Neural progenitor cell (in vitro differentiated cells): ENCODE results near the gene KDF1. TPM values are rescaled to one million over a fixed set of nuclear protein-coding genes. Genes with fewer than 3 reads are reported as not detected.

Source experiments
- DNase-seq: peaks from one replicate; pipeline ENCODE4 v3.0.0-alpha.2; 2016; ENCODE audit warnings: low spot score
- H2AFZ ChIP-seq: fragments of 200-600 bp; sonication (generic); replicated peaks from 2 replicates; pipeline ENCODE4 v1.6.1; 2016; ENCODE audit warnings: antibody characterized with exemption
- H3F3A ChIP-seq: fragments of 200-600 bp; sonication (generic); 2 replicates; pipeline ENCODE4 v1.6.1; 2016; ENCODE audit warnings: antibody characterized with exemption, low read depth
- H3K27ac ChIP-seq: fragments of 200-600 bp; sonication (generic); 2 replicates; pipeline ENCODE4 v1.5.1; 2016; ENCODE audit warnings: mild to moderate bottlenecking
- H3K27me3 ChIP-seq: fragments of 200-600 bp; sonication (generic); 2 replicates; pipeline ENCODE4 v1.6.1; 2016; ENCODE audit warnings: mild to moderate bottlenecking, moderate library complexity
- H3K36me3 ChIP-seq: fragments of 200-600 bp; sonication (generic); 2 replicates; pipeline ENCODE4 v1.5.1; 2016
- H3K4me1 ChIP-seq: fragments of 200-600 bp; sonication (generic); 2 replicates; pipeline ENCODE4 v1.6.1; 2016; ENCODE audit warnings: mixed run types
- H3K4me2 ChIP-seq: fragments of 200-600 bp; sonication (generic); 2 replicates; pipeline ENCODE4 v1.6.1; 2016
- H3K4me3 ChIP-seq: fragments of 200-600 bp; sonication (generic); 2 replicates; pipeline ENCODE4 v1.5.1; 2016
- H3K79me2 ChIP-seq: fragments of 200-600 bp; sonication (generic); 2 replicates; pipeline ENCODE4 v1.6.1; 2016; ENCODE audit warnings: low read depth
- H3K9ac ChIP-seq: fragments of 200-600 bp; sonication (generic); 2 replicates; pipeline ENCODE4 v1.6.1; 2016
- H3K9me3 ChIP-seq: fragments of 200-600 bp; sonication (generic); 2 replicates; pipeline ENCODE4 v1.5.1; 2016; ENCODE audit warnings: low read depth
- H4K20me1 ChIP-seq: fragments of 200-600 bp; sonication (generic); 2 replicates; pipeline ENCODE4 v1.6.1; 2016; ENCODE audit warnings: low read depth
- H3K27ac Mint-ChIP-seq: 3 replicates; pipeline ENCODE4 v1.8.0; 2021; ENCODE audit warnings: mixed read lengths
- H3K27me3 Mint-ChIP-seq: 2 replicates; pipeline ENCODE4 v1.8.0; 2022; ENCODE audit warnings: low read depth, mild to moderate bottlenecking, inconsistent platforms, moderate library complexity, mixed read lengths; ENCODE audit not compliant: insufficient read depth
- H3K36me3 Mint-ChIP-seq: 3 replicates; pipeline ENCODE4 v1.8.0; 2021; ENCODE audit warnings: mixed read lengths
- H3K4me1 Mint-ChIP-seq: 3 replicates; pipeline ENCODE4 v1.8.0; 2021; ENCODE audit warnings: mixed read lengths
- H3K4me3 Mint-ChIP-seq: 3 replicates; pipeline ENCODE4 v1.8.0; 2021; ENCODE audit warnings: mild to moderate bottlenecking, moderate library complexity, mixed read lengths
- H3K9me3 Mint-ChIP-seq: 3 replicates; pipeline ENCODE4 v1.8.0; 2020; ENCODE audit warnings: mixed read lengths
- CTCF ChIP-seq: fragments of 200-600 bp; sonication (generic); IDR thresholded peaks from 2 replicates; pipeline ENCODE4 v1.5.1; 2017; ENCODE audit warnings: antibody characterized with exemption, mild to moderate bottlenecking
- EZH2 ChIP-seq: fragments of 200-600 bp; sonication (generic); IDR thresholded peaks from 2 replicates; pipeline ENCODE4 v1.6.1; 2017; ENCODE audit warnings: antibody characterized with exemption, mild to moderate bottlenecking, moderate library complexity
- EZH2phosphoT487 ChIP-seq: fragments of 200-600 bp; sonication (generic); IDR thresholded peaks from 2 replicates; pipeline ENCODE4 v1.6.1; 2017; ENCODE audit warnings: antibody characterized with exemption
- total RNA-seq: library from RNA; depleted of rRNA; stranded (reverse); fragments of >200 nt; gene quantifications from 2 replicates; pipeline ENCODE4 v1.2.3, GENCODE V29; 2015; ENCODE audit warnings: low replicate concordance

The KDF1 gene
- total RNA-seq, 1 donor from 2014 or later = not detected

DNA sequence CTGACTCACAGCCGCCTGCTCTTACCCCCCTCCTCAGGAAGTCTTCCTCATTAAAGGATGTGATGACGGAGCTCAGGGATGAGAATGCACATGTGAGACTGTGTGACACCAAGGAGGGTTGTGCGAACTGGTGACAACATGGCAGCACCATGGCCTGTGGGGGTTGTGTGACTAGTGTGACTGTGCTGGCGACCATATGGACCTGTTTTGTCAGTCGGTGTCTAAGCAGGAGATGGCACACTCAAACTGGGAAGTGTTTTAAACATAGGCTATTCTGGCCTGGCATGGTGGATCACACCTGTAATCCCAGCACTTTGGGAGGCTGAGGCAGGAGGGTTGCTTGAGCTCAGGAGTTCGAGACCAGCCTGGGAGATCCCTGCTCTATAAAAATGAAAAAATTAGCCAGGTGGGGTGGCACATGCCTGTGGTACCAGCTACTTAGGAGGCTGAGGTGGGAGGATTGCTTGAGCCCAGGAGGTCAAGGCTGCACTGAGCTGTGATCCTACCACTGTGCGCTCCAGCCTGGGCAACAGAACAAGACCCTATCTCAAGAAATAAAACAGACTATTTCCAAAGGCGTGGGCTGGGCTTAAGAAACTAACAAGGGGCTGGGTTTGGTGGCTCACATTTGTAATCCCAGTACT lies 40.7 kb upstream of the KDF1 start:
- Histone ChIP-seq H3K4me1 (peaks cover 38% of the 10 kb centered on the region), H3K4me2 (no peak overlapping the region)
- H3K4me3 Mint-ChIP-seq = peak overlapping the region; percentile 23

GRCh38 chr1:27000090-27000816 lies 40.0 kb upstream of the KDF1 start:
- H3K79me2 ChIP-seq = no peaks in the 10 kb centered on the region
- no peak overlapping the region for H3K4me3 ChIP-seq
- TF ChIP-seq EZH2phosphoT487 (no peak), EZH2 (no peak), CTCF (no peak)
- Mint-ChIP-seq H3K36me3 (no peaks in the 10 kb centered on the region), H3K4me1 (peaks cover 82% of the 10 kb centered on the region), H3K27ac (peak overlapping the region; percentile 97), H3K9me3 (no peaks in the 10 kb centered on the region), H3K4me3 (peak overlapping the region; percentile 23), H3K27me3 (peaks cover 25% of the 10 kb centered on the region)
- peaks cover 3% of the 10 kb centered on the region for H4K20me1 ChIP-seq
- H3K27ac ChIP-seq = no peak overlapping the region
- H3K9me3 ChIP-seq = no peaks in the 10 kb centered on the region
- no peak overlapping the region for H3K9ac ChIP-seq
- H2AFZ ChIP-seq = no peak overlapping the region
- peaks cover 33% of the 10 kb centered on the region for H3F3A ChIP-seq
- H3K4me2 ChIP-seq = peak overlapping the region; percentile 33
- H3K4me1 ChIP-seq = peaks cover 38% of the 10 kb centered on the region
- no peaks in the 10 kb centered on the region for H3K36me3 ChIP-seq
- no peak for DNase-seq
- H3K27me3 ChIP-seq = peaks cover 21% of the 10 kb centered on the region

More for the DNA sequence above, 40.7 kb upstream of the KDF1 start:
- H2AFZ ChIP-seq = no peak overlapping the region
- Mint-ChIP-seq H3K9me3 (no peaks in the 10 kb centered on the region), H3K4me1 (peaks cover 77% of the 10 kb centered on the region), H3K27ac (peak overlapping the region; percentile 97), H3K36me3 (no peaks in the 10 kb centered on the region), H3K27me3 (peaks cover 20% of the 10 kb centered on the region)
- H4K20me1 ChIP-seq = peaks cover 3% of the 10 kb centered on the region
- no peak for DNase-seq
- no peak for TF ChIP-seq CTCF
- TF ChIP-seq EZH2 = no peak
- TF ChIP-seq EZH2phosphoT487 = no peak
- H3K27ac ChIP-seq = no peak overlapping the region
- no peak overlapping the region for H3K9ac ChIP-seq
- H3K9me3 ChIP-seq = no peaks in the 10 kb centered on the region
- peaks cover 33% of the 10 kb centered on the region for H3F3A ChIP-seq
- peaks cover 14% of the 10 kb centered on the region for H3K27me3 ChIP-seq
- no peaks in the 10 kb centered on the region for H3K36me3 ChIP-seq
- H3K79me2 ChIP-seq = no peaks in the 10 kb centered on the region
- no peak overlapping the region for H3K4me3 ChIP-seq

DNA sequence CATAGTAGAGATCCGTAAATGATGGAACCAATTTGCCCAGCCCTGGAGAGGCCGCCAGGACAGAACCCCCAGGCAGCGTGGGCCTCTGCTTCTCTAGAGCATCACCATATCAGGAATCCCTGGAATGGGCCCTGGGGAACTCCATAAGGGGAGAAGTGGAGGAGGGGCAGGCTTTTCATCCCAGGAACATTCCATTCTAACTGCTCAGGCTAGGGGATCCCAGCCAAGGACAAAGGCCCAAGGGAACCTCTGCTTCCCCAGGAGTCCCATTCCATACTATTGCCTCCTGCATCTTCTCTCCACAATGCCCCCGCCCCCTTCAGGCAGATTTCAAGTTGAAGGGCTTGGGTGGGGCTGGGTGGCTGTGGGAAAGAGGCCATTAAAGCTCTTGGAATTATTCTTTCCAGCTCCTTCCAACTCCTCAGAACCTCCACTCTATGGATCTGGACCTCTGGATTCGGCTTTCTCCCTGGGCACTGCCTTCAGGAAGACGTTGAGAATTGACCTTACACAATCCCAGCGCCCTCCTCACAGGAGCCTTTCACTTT lies 39.2 kb upstream of the KDF1 start:
- H3K27me3 ChIP-seq = peaks cover 28% of the 10 kb centered on the region
- peaks cover 34% of the 10 kb centered on the region for H3K4me1 ChIP-seq
- Mint-ChIP-seq H3K4me1 (peaks cover 82% of the 10 kb centered on the region), H3K4me3 (no peak overlapping the region), H3K27me3 (peaks cover 26% of the 10 kb centered on the region), H3K27ac (peak overlapping the region; percentile 29), H3K36me3 (no peaks in the 10 kb centered on the region), H3K9me3 (no peaks in the 10 kb centered on the region)
- peaks cover 3% of the 10 kb centered on the region for H4K20me1 ChIP-seq
- no peaks in the 10 kb centered on the region for H3K36me3 ChIP-seq
- no peak overlapping the region for H3K27ac ChIP-seq
- H3K79me2 ChIP-seq = no peaks in the 10 kb centered on the region
- TF ChIP-seq EZH2 (no peak), EZH2phosphoT487 (no peak), CTCF (no peak)
- no peak overlapping the region for H3K4me3 ChIP-seq
- DNase-seq = peak; percentile 85
- H3K4me2 ChIP-seq = peak overlapping the region; percentile 33
- peaks cover 33% of the 10 kb centered on the region for H3F3A ChIP-seq
- H2AFZ ChIP-seq = no peak overlapping the region
- H3K9ac ChIP-seq = no peak overlapping the region
- no peaks in the 10 kb centered on the region for H3K9me3 ChIP-seq
